Caco-2 (cell line): ENCODE measurements around the gene TNFRSF9. TPM values are rescaled to one million over a fixed set of nuclear protein-coding genes. Genes with fewer than 3 reads are reported as not detected.

ENCODE experiments used
- BruUV-seq: library from RNA; stranded (reverse); fragments of 400-500 nt; replicated peaks from 2 replicates; lab custom pipeline; 2021; lab: Mats Ljungman, UMichigan
- CTCF ChIA-PET: fragments of 300-600 bp; sonication (Branson Sonifier 250); formaldehyde crosslinking; loops from one replicate; lab custom pipeline; 2022; ENCODE audit warnings: antibody characterized with exemption; lab: Charles Lee
- POLR2A ChIA-PET: fragments of 300-600 bp; sonication (Branson Sonifier 250); formaldehyde crosslinking; loops from one replicate; lab custom pipeline; 2022; ENCODE audit warnings: antibody characterized with exemption; lab: Charles Lee
- DNase-seq, 2 experiments: peaks; one replicate each; pipeline versions ENCODE4 v3.0.0 to v3.0.0-alpha.2; 2020 to 2022
- H3K27me3 ChIP-seq: replicated peaks from 2 replicates; pipeline ENCODE4 v1.6.0; 2011; ENCODE audit warnings: low read length; ENCODE audit not compliant: control insufficient read depth, insufficient read depth
- H3K36me3 ChIP-seq: 2 replicates; pipeline ENCODE4 v1.5.1; 2011; ENCODE audit warnings: low read length; ENCODE audit not compliant: control insufficient read depth, insufficient read depth
- H3K4me1 ChIP-seq: fragments of 250-450 bp; sonication (Bioruptor Pico); 2 replicates; pipeline ENCODE4 v1.5.1; 2020; ENCODE audit warnings: mild to moderate bottlenecking
- H3K4me3 ChIP-seq: 2 replicates; pipeline ENCODE4 v1.5.1; 2011; ENCODE audit warnings: low read depth, mild to moderate bottlenecking, control low read depth, low read length
- H3K9me3 ChIP-seq: fragments of 250-450 bp; sonication (Bioruptor Pico); 2 replicates; pipeline ENCODE4 v1.5.1; 2020; ENCODE audit warnings: mild to moderate bottlenecking, moderate library complexity
- H3K27ac Mint-ChIP-seq: one replicate; pipeline ENCODE4 v1.8.0; 2022; ENCODE audit warnings: mixed read lengths; ENCODE audit not compliant: unreplicated experiment
- H3K27me3 Mint-ChIP-seq: one replicate; pipeline ENCODE4 v1.8.0; 2022; ENCODE audit warnings: mixed read lengths; ENCODE audit not compliant: insufficient read depth, unreplicated experiment
- H3K36me3 Mint-ChIP-seq: one replicate; pipeline ENCODE4 v1.8.0; 2022; ENCODE audit warnings: mild to moderate bottlenecking, mixed read lengths; ENCODE audit not compliant: insufficient read depth, unreplicated experiment
- H3K4me1 Mint-ChIP-seq: one replicate; pipeline ENCODE4 v1.8.0; 2022; ENCODE audit warnings: low read depth, mixed read lengths; ENCODE audit not compliant: unreplicated experiment
- H3K4me3 Mint-ChIP-seq: one replicate; pipeline ENCODE4 v1.8.0; 2022; ENCODE audit warnings: mild to moderate bottlenecking, moderate library complexity, mixed read lengths; ENCODE audit not compliant: unreplicated experiment
- H3K9me3 Mint-ChIP-seq: one replicate; pipeline ENCODE4 v1.8.0; 2022; ENCODE audit warnings: mixed read lengths; ENCODE audit not compliant: unreplicated experiment
- intact Hi-C: fragments of 100-400 bp; cut with micrococcal nuclease; formaldehyde crosslinking; loops from one replicate; pipeline ENCODE4 v1.10.0; 2022; ENCODE audit not compliant: unreplicated experiment
- total RNA-seq: library from RNA; stranded (reverse); gene quantifications from 2 replicates; pipeline ENCODE4 v1.2.3, GENCODE V29; 2022
- TF ChIP-seq, protein P1 (sequence below), 2 experiments: fragments of 200-600 bp in 1 of 2; IDR thresholded peaks; 1 replicate in 1 of 2; 2 replicates in 1 of 2; pipeline versions ENCODE4 v1.5.1 to v1.8.0; 2011 to 2022; ENCODE audit warnings: antibody characterized with exemption in 1 of 2, control low read depth in 1 of 2, inconsistent platforms in 1 of 2, low read depth in 1 of 2, low read length in 1 of 2, mild to moderate bottlenecking in 1 of 2, moderate library complexity in 1 of 2; ENCODE audit not compliant: insufficient read depth in 1 of 2, severe bottlenecking in 1 of 2, unreplicated experiment in 1 of 2

The TNFRSF9 gene
- total RNA-seq, 1 experiment from 2014 or later = 0.54 TPM

- no peaks in the 10 kb centered on the region for H3K4me1 ChIP-seq
- no peak overlapping the region for H3K4me3 ChIP-seq
- no peaks in the 10 kb centered on the region for H3K9me3 Mint-ChIP-seq
- no TSS peak for BruUV-seq
- ChIA-PET POLR2A (no interaction called here), CTCF (no interaction called here)
- no peaks in the 10 kb centered on the region for H3K9me3 ChIP-seq
- no peaks in the 10 kb centered on the region for H3K27me3 Mint-ChIP-seq
- no peak overlapping the region for H3K27ac Mint-ChIP-seq
- no peak for DNase-seq
- H3K4me1 Mint-ChIP-seq = no peaks in the 10 kb centered on the region
- no peaks in the 10 kb centered on the region for H3K36me3 Mint-ChIP-seq
- TF ChIP-seq, protein P1, sequence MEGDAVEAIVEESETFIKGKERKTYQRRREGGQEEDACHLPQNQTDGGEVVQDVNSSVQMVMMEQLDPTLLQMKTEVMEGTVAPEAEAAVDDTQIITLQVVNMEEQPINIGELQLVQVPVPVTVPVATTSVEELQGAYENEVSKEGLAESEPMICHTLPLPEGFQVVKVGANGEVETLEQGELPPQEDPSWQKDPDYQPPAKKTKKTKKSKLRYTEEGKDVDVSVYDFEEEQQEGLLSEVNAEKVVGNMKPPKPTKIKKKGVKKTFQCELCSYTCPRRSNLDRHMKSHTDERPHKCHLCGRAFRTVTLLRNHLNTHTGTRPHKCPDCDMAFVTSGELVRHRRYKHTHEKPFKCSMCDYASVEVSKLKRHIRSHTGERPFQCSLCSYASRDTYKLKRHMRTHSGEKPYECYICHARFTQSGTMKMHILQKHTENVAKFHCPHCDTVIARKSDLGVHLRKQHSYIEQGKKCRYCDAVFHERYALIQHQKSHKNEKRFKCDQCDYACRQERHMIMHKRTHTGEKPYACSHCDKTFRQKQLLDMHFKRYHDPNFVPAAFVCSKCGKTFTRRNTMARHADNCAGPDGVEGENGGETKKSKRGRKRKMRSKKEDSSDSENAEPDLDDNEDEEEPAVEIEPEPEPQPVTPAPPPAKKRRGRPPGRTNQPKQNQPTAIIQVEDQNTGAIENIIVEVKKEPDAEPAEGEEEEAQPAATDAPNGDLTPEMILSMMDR (IDR thresholded peaks at IDR 0.05; ENCODE audit: insufficient read depth in 1 of 2, low read depth in 1 of 2, low read length in 1 of 2, severe bottlenecking in 1 of 2, unreplicated experiment in 1 of 2) = no peak
- H3K36me3 ChIP-seq = no peaks in the 10 kb centered on the region
- H3K4me3 Mint-ChIP-seq = no peak overlapping the region
- no peaks in the 10 kb centered on the region for H3K27me3 ChIP-seq
- intact Hi-C loops = no loop called here
Observed at GRCh38 chr1:7886405-7886745, 54.3 kb downstream of the TNFRSF9 start.

DNA sequence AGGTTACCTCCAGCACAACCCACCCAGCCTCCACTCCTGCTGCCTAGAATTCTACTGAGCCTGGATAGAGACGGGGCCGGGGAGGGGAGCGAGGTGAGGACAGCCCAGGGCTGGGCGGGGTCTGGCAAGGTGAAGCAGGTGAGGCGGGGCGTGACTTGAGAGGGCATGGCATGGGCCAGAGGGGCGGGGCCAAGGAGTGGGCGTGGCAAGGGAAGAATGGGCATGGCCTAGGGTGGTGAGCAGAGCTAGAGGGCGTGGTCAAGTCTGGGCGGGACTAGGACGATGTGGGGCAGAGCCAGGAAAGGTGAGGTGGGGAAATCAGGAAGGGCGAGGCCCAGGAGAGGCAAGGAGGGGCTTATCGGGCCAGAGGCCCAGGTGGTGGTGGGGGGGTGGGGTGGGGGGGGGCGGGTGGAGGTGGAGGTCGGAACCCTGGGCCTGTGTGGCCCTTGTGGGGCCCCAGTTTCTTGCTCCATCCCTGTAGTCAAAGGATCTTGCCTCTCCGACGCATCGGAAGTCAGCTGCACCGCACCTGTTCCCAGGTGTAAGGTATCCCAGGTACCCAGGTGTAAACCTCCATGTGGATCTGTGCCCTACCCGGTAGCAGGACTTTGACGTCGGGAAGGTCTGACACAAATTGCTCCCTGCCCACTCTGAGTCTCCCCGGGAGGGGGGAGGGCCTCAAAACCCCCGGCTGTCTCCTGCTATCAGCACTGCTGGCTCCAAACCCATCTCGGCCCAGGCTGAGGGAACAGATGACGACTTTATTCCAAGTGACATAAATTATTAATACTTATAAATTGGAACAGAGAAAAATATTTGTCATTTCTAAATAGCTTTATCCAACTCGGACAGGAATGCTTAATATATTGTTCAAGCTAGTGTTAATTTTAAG is 54.9 kb downstream of the TNFRSF9 start:
- no peaks in the 10 kb centered on the region for H3K9me3 Mint-ChIP-seq
- Histone ChIP-seq H3K36me3 (no peaks in the 10 kb centered on the region), H3K27me3 (no peaks in the 10 kb centered on the region), H3K4me3 (no peak overlapping the region), H3K9me3 (no peaks in the 10 kb centered on the region), H3K4me1 (no peaks in the 10 kb centered on the region)
- H3K4me3 Mint-ChIP-seq = peak overlapping the region; percentile 47
- BruUV-seq = no TSS peak
- no peaks in the 10 kb centered on the region for H3K36me3 Mint-ChIP-seq
- H3K27me3 Mint-ChIP-seq = no peaks in the 10 kb centered on the region
- TF ChIP-seq, protein P1 (IDR thresholded peaks at IDR 0.05; ENCODE audit: insufficient read depth in 1 of 2, low read depth in 1 of 2, low read length in 1 of 2, severe bottlenecking in 1 of 2, unreplicated experiment in 1 of 2) = no peak
- no peak overlapping the region for H3K27ac Mint-ChIP-seq
- DNase-seq = peak; percentile 57 to 79
- ChIA-PET POLR2A (no interaction called here), CTCF (no interaction called here)
- intact Hi-C loops = no loop called here
- H3K4me1 Mint-ChIP-seq = no peaks in the 10 kb centered on the region

- POLR2A ChIA-PET = no interaction called here
Observed at GRCh38 chr1:7884757-7885156, 55.9 kb downstream of the TNFRSF9 start.

More at GRCh38 chr1:7884757-7885156, 55.9 kb downstream of the TNFRSF9 start:
- Histone ChIP-seq H3K4me1 (no peaks in the 10 kb centered on the region), H3K9me3 (no peaks in the 10 kb centered on the region), H3K4me3 (no peak overlapping the region), H3K36me3 (no peaks in the 10 kb centered on the region), H3K27me3 (no peaks in the 10 kb centered on the region)
- Mint-ChIP-seq H3K4me1 (no peaks in the 10 kb centered on the region), H3K27me3 (no peaks in the 10 kb centered on the region), H3K36me3 (no peaks in the 10 kb centered on the region), H3K9me3 (no peaks in the 10 kb centered on the region), H3K4me3 (no peak overlapping the region), H3K27ac (no peak overlapping the region)
- no TSS peak for BruUV-seq
- CTCF ChIA-PET = no interaction called here
- no peak for DNase-seq
- intact Hi-C loops = no loop called here
- TF ChIP-seq, protein P1 (IDR thresholded peaks at IDR 0.05; ENCODE audit: insufficient read depth in 1 of 2, low read depth in 1 of 2, low read length in 1 of 2, severe bottlenecking in 1 of 2, unreplicated experiment in 1 of 2) = no peak
